CD4-positive, alpha-beta T cell treated with Interleukin-10 for 1 hour (primary cell): ENCODE data around the gene RFPL3.
"Not testable (repeated sequence)": the region's sequence is repeated elsewhere in the genome, so short reads cannot be mapped to it uniquely, and the experiment has no call there.

Source experiments
- DNase-seq: peaks from one replicate; pipeline ENCODE4 v3.0.0-alpha.2; 2020

RFPL3 gene

DNA sequence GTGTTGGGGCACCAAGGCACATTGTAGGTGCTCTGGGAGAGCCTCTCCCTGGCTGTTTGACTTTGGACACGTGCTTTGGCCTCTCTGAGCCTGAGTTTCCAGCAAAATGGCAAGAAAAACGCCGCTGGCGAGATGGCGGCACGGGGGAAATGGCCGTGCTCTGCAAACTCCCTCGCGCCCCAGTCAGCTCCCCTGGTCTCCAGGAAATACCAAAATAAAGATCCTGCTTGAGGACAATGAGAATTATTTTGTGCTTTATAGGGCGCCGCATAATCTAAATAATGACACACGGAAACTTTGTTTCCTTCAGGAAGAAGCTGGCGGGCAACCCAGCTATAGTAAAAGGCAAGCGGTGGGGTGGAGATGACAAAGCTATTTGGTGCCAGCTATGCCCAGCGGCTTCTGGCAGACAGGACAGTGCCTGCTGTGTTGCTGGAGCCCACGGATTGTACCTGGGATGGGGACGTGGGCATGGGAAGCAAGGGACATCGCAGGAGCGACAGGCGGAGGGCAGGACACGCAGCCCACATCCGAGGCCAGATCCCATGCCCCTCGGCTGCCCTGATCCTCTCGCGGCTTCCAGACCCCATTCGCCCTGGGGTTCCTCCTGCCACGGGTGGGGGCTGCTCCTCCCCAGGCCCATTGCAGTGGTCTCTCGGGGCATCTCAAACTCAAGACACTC lies 26.3 kb upstream of the RFPL3 start:
- no peak for DNase-seq

DNA sequence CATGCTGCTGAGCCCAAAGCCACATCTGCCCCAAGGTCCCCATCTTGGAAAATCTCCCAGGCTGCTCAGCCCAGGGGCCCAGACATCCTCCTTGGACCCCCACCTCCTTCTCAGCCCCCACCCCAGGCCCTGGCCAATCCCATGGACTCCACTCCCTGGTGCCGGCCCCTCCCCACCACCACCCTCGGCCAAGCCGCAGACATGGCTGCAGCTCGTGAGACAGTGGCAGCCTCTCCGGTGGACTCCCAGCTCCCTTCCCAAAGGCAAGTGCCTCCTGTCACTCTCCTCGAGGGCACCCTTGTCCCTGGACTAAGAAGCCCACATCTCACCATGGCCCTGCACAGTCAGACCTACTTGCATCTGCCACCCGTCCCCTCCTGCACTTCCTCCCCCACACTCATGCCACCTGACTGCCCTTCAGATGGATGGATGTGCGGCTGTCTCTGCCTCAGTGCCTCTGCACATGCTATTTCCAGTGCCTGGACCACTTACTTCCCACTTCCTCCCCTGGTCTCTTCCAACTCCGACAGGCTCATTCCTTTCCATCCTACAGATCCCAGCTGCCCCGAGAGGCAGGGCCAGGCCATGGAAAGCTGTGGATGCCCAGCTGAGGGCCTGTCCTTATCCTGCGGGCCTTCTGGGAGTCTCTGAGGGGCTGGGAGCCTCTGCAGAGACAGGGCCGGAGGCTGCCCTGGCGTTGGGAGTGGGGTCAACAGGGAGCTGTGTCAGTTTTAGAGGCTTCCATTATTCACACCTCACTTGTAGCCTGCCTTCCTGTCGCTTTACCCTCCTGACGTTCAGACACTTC lies 25.5 kb upstream of the RFPL3 start:
- no peak for DNase-seq

DNA sequence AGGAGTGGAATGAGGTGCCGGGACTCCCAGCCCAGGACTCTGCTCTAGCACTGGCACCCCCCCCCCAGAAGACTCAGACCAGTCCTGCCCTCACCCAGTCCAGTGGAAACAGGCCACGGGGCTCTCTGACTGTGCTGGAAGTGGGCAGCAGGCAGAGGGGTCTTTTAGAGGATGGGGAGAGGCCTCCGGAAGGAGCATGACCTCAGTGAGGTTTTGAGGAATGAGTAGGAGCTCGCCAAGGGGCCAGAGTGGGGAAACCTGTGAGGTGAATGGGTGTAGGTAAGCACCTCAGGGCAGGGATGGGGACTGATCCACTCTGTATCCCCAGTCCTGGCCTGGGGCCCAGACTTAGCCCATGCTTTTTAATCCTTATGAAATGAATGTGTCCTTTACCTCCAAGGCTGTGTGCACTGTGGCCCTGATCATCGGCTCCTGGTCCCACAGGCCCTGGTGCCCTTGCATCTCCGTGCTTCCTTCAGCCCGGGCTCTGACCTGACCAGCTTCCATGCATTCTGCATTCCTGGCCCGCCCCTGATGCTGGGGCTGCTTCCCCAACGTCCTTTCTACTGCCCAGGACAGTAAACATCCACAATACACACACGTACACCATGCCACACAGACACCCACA lies 24.4 kb upstream of the RFPL3 start:
- DNase-seq, result no peak

DNA sequence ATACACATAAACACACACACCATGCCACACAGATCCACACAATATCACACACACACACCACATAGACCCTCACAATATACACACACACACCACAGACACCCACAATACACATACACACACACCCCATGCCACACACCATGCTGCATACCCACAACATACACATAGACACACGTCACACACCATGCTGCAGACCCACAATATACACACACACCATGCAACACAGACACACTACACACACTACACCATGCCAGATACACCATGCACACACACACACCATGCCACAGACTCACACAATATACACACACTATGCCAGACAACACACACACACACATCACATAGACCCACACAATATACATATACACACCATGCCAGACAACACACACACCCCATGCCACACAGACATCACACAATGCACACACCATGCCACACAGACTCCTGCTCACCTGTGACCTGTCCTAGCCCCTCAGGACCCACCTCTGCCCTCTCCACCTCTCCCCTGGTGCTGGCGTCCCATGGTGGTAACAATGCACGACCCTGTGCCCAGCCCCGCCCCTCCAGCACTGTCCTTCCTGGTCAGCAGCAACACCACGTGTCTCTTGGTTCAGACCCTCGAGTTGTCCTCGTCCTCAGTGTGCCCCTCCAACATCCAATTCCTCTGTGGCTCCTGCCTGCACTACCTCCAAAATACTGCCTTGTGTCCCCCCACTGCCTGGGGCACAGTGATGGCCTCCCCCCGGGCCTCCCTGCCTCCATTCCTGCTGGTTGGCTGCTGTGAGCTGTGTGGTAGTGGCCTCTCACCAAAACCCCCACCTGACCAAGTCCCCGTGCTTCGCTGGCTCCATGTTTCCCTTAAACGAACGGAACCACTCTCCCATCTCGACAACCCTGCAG lies 23.7 kb upstream of the RFPL3 start:
- no peak for DNase-seq

DNA sequence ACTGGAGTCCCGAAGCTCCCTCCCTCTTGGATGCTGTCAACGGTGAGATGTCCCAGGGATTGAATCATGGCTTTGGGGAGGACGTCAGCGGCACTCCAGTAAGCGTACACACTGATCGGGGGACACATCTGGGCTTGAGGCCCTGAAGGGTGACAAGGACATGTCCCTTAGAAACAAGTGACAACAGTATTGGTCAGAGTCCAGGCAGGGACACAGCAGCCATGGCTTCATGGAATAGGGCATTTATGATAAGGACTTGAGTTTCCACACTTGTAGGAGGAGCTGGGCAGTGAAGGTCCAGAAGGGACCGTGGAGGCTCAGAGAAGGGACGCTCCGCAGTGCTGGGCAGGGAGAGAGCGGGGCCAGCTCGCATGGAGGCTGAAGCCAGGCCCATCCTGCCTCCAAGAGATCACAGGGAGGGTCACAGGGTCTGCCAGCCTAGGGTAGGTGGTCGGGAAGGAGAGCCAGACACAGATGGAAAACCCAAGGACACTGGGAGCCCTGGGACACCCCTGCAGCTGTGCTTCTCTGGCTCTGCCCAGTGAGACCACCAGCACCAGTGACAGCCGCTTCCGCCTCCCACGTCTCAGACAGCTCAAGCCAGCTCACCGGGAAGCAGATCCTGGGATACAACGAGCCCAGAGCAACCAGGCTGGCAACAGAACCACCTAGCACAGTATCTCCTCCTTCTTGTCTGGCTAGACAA lies 22.9 kb upstream of the RFPL3 start:
- no peak for DNase-seq

DNA sequence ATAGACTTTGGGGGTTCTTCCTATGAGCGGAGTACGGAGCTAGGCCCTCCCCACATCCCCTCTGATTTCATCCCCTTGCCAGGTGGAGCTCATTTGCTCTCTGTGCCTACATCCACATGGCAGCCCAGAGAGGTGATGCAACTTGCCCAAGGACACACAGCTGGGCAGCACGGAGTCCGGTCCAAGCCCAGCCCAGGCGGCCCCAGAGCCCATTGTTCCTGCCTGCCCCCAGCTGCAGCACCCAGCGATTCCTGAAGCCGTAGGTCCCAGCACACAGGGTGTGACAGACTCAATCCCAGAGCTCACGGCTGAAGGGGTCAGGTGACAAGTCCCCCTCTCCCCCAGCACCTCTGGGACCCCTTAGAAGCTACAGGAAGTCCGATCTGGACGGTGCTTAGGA lies 22.2 kb upstream of the RFPL3 start:
- DNase-seq, result no peak

DNA sequence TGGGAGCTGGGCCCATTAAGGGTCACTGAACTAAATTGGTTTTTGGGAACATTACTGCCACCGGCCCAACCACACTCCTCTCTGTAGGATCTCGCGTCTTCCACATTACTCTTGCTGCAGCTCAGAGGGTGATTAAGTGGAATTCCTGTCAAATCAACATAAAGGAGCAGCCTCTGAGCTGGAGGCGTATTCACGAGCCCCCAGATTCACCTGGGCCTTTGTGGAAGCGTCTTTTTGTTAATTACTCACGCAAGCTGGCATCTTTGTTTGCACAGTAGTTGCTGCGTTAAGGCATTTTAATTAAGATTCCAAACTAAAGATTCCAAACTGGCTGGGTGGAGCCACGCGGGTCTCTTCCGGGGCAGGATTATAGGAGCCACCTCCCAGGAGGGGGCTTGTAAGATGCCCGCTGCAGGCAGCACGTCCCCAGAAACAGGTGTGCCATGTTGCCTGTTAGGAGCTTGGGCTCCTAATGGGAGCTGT lies 21.5 kb upstream of the RFPL3 start:
- no peak for DNase-seq

DNA sequence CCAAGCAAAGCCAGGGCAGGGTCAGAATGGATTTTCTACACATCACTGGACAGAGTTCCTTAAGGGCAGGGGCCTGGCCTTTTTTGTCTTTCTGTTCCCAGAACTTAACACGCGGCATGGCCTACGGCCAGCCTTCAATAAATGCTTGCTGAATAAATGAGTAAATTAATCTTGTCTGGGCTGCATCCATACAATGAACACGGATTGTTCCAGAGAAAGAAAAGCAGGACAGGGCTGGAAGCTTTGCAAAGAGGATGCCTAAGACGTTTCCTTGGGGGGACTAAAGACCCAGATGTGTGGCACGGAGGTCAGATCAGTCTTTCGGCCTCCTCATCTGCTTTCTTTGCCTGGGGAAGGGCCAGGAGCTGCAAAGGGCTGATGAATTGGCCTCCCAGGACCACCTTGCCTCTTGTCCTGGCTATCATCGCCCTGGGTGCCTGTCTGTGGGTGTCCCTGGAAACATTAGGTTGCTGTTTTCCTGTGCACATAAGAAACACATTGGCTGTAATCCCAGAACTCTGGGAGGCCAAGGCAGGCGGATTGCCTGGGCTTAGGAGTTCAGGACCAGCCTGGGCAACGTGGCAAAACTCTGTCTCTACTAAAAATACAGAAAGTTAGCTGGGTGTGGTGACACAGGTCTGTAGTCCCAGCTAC lies 20.8 kb upstream of the RFPL3 start:
- no peak for DNase-seq

DNA sequence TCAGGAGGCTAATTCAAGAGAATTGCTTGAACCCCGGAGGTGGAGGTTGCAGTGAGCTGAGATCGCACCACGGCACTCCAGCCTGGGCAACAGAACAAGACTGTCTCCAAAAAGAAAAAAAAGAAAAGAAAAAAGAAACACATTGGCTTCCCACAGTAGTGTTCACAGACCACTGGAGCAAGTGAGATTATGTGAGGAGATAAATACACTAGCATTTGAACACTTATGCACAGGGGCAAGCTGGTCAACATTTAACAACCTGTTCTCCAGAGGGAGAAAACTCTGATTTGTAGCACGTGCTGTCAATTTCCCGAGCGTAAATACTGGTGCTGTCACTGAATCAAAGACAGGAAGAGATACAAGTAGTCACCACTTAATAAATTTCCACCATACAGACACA lies 20.2 kb upstream of the RFPL3 start:
- not testable (repeated sequence) for DNase-seq

DNA sequence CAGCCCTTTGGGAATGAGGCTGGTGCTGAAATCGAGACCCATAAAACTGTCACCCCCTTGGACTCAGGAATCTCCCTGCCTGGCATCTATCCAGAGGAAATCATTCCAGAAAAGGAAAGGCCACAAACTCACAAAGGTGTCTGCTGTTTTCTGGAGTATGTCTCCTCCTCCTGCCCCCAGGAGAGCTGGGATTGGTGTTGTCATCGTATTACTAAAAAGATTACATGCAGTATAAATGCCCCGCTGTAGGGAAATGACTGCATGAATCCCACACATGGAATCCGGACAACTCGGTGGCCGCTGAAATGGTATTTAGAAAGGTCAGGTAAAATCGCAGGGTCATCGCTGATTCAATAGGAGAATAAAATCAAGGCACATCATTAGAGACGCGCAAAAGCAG lies 18.9 kb upstream of the RFPL3 start:
- DNase-seq, result no peak

DNA sequence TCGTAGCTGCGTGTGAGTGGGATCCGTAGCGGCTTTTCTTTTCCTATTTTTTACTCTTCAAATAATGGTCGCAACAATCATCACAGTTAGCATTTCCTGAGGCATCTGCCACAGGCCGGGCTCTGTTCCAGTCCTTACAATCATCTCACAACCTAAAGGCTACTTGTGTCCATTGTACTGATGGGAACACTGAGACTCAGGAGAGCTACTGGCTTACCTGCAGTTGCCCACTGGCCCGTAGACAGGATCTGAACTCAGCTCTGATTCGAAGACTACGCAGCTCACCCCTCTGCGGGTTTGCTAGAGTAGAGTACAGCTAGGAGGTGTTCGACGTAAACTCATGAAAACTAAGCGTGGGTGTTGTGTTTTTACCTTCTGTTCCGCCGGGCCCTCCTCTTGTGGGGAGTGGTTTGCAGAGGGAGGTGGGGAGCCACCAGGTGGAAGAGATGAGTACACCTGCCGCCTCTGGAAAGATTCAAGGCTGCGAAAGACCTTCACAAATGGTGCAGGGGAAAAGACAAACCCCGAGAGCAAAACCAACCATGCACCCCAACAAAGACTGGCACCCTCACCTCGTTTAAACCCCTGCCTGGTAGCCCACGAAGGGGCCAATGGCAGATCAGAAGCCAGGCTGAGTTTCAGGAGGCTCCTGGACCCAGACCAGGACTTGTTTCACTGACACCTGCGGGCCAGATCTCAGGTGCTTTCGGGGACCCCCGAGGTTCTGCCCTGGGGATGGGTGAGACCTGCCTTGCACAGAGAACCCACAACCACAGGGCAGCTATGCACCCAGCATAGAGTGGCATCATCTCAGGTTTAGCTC lies 18.3 kb upstream of the RFPL3 start:
- no peak for DNase-seq

DNA sequence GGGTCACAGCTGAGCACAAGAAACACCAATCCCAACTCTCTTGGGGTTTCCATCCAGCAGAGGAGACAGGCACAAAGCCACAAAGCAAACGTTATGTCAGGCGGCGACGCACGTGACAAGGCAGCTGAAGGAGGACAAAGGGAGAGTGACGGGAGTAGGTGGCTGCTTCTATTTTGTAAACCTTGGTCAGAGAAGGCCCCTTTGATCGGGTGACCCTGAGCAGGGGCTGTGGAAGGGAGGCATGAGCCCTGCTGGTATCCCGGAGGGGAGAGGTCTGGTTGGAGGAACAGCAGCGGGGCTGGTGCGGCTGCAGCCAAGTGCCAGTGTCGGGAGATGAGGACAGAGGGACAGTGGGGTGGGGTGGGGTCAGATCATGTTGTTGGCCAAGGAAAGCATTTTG lies 17.3 kb upstream of the RFPL3 start:
- DNase-seq, result no peak

DNA sequence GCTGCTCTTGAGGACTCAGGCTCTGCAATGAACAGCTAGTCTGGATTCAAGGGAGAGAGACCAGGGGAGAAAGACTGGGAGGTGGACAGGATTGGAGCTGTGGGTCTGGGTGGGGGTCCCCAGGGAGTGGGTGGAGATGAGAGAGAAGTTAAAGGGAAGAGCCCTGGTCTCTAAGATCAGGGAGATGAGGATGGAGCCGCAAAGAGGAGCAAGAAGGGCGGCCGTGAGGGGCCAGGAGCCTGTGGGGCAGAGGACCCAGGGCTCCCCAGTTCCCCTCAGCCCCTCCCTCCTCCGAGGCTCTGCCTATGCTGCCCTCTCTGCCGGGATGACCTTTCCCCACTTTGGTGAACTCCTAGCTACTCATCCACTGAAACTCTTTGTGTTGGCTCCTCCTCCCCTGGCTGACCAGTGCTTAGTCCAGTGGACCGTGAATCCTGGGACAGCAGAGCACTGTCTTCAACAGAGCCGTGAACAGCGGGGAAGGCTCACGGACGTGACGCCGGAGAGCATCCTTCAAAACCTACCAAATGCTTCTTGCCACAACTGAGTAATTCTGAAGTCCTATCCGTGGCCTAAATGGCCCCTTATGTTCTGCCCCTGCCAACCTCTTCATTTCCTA lies 16.4 kb upstream of the RFPL3 start:
- no peak for DNase-seq

DNA sequence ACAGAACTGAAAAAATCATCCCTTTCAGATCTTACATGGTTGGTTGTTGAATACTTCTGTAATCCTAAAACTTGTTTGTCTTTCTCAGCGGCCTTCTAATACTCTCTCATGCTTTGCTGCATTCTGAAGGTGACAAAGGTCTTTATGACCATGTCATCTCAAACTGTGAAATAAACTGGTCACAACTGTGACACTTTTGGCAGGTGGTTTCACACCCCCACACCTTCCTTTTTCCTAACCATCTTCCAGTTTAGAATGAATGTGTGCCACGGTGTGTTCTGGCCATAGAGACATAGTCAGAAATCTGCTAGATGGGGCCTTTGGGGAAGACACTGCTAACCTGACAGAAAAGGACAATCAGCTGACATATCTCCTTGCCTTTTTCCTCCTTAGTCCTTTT lies 14.7 kb upstream of the RFPL3 start:
- DNase-seq, result no peak

DNA sequence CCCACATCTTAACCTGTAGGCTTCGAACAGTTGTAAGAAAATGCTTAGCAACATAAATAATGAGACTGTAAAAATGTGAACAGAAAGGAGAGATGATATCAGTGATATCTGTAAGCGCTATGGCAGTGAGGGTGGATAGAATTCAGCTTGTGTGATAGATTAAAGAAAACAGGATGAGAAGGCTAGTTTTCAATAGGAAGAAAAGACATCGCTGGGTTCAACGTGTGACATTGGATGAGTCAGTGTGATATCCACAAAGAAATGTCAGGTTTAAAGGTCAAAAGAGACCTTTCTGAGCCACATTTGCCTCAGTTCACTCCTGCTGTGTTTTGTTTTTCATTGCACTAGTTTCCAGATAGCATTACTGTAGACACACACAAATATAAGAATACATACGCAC lies 13.7 kb upstream of the RFPL3 start:
- no peak for DNase-seq

DNA sequence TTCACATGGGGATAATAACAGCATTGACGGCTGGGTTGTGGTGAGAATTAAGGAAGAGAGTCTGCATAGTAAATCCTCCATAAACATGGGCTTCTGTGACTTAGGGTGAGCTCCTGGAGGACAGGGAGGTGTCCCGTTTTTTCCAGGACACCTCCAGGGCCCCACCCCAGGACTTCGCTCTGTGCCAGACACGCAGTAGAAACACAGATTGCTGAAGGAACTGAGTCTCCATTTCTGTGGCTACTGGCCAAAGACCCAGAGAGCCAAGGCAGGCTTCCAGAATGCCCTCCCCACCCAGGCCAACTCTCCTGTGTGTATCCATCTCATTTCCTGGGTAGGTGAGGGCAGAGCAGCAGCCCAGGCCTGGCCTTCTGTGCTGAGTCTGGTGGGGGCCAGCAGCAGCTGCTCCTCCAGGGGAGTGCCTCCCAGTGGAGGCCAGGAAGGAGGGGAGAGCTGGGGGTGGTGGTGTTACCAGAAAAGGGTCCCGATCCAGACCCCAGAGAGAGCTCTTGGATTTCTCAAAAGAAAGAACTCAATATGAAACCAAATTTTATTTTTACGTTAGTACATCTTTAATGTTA lies 9.5 kb upstream of the RFPL3 start:
- no peak for DNase-seq

DNA sequence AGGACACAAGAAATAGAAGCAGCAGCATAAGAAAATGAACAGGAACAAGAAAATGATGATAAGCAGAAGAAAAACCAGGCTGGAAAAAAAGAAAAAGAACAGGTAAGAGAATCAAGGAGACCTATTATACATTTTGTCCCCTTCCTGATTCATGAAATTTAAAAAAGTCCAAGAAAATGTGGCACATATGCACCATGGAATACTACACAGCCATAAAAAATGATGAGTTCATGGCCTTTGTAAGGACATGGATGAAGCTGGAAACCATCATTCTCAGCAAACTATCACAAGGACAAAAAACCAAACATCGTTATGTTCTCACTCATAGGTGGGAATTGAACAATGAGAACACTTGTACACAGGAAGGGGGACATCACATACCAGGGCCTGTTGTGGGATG lies 5.8 kb upstream of the RFPL3 start:
- not testable (repeated sequence) for DNase-seq

DNA sequence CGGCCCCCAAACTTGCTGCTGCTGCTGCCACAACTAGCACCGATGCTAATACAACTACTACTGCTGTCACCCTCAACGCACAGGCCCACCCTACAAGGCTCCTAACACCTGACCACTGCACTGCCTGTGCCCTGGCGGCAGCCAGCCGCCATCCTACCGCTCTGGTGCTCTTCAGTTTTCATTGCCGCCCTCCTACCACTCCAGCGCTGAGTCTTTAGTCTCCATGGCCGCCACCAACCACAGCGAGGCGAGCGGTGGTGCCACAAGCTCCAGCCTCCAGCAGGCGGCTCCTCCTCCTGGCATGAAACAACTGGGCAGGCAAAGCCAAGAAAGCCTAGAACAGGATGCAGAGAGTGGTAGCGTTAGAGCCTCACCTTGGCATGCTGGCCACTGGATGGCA lies 5.0 kb upstream of the RFPL3 start:
- DNase-seq, result no peak

DNA sequence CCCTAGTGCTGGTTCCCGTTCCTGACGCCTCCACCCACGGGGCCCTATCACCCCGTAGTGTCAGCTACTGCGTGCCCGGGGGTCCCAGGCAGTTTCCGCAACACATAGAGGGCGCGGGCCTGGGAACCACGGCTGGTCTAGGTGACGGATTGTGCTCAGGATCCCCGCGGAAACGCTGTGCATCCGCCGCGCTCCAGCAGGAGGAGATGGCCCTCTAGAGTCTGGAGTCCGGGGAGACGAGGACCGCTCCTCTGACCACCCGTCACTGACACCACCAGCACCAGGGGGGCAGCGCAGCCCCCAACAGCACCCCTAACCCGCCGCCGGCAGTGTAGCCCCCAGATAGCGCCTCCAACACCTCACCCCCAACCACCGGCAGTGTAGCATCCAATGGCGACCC lies 4.4 kb upstream of the RFPL3 start:
- DNase-seq, result no peak

DNA sequence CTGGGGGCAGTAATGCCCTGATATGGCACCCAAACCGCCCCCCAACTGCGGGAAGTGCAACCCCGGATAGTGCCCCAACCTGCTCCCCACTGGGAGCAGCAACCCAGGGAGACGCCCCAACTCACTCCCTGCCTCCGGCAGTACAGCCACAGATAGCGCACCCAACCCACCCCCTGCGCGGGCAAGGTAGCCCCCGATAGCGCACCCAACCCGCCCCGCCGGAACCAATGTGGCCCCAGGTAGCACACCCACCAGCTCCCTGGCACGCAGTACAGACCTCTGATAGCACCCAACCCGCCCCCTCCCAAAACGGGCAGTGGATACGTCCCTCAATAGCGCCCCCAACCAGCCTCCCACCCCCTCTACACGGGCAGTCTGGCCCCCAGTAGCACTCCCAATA lies 3.8 kb upstream of the RFPL3 start:
- DNase-seq, result no peak
